ENCODE results near the gene STK36. TPM values are rescaled to one million over a fixed set of nuclear protein-coding genes. Genes with fewer than 3 reads are reported as not detected.
A peak's percentile ranks its signal among the peaks of the same experiment; 100 is the strongest.

STK36 gene
- total and polyA plus RNA-seq, 10 of the 15 experiments (the other 5 are each of a cell fraction or from before 2014, with no cell fraction given), result 4.0 to 22.8 (median 16.7) TPM

- TF ChIP-seq ZBTB40 (IDR thresholded peaks at IDR 0.05; ENCODE audit: borderline replicate concordance) (peak; percentile 95), HDAC2 (IDR thresholded peaks at IDR 0.05) (no peak), NR2C1 (IDR thresholded peaks at IDR 0.05) (peak; percentile 27; the same call in 1 of the 2 replicates), ELK1 (IDR thresholded peaks at IDR 0.05; ENCODE audit: low read depth, low read length) (peak; percentile 93), CHD2 (IDR thresholded peaks at IDR 0.05; ENCODE audit: borderline replicate concordance, low read depth, low read length) (0 out of 2 replicates have a peak, but pooled peaks have one; percentile 45), RELB (IDR thresholded peaks at IDR 0.05; ENCODE audit: low read depth) (peak; percentile 92), PKNOX1 (IDR thresholded peaks at IDR 0.05) (peak; percentile 57; the same call in 1 of the 2 replicates), BACH1 (IDR thresholded peaks at IDR 0.05; ENCODE audit: borderline replicate concordance) (peak; percentile 36; the same call in 1 of the 2 replicates), JUNB (IDR thresholded peaks at IDR 0.05) (no peak), ZNF622 (IDR thresholded peaks at IDR 0.05) (no peak), MAX (IDR thresholded peaks at IDR 0.05; ENCODE audit: low read depth, low read length) (peak; percentile 43; the same call in 1 of the 2 replicates), CBFB (IDR thresholded peaks at IDR 0.05; ENCODE audit: low read depth) (peak; percentile 84), POLR2A (IDR thresholded peaks at IDR 0.05; ENCODE audit: low read depth, low read length) (peak; percentile 88), SIN3A (IDR thresholded peaks at IDR 0.05; ENCODE audit: low read depth, low read length) (peak; percentile 94; the same call in 1 of the 2 replicates), IKZF2 (IDR thresholded peaks at IDR 0.05) (no peak; a peak in 1 of 4 replicates), DPF2 (IDR thresholded peaks at IDR 0.05) (0 out of 2 replicates have a peak, but pooled peaks have one; percentile 19), POU2F2 (IDR thresholded peaks at IDR 0.05; ENCODE audit: borderline replicate concordance, low read depth, low read length) (0 out of 3 replicates have a peak, but pooled peaks have one; percentile 31), RB1 (IDR thresholded peaks at IDR 0.05; ENCODE audit: borderline replicate concordance) (peak; percentile 49; the same call in 1 of the 2 replicates), SPI1 (IDR thresholded peaks at IDR 0.05; ENCODE audit: borderline replicate concordance, insufficient read depth, low read depth, low read length) (peak; percentile 29; the same call in 1 of the 2 replicates), ZBED1 (IDR thresholded peaks at IDR 0.05; ENCODE audit: borderline replicate concordance) (no peak)
Observed at GRCh38 chr2:218671654-218672566, at the start of gene STK36, which contains the start of gene RNF25 (continued).
